Measurements from ENCODE around the gene PCDHB12.
A peak's percentile ranks its signal among the peaks of the same experiment; 100 is the strongest.
"Not testable (repeated sequence)": the region's sequence is repeated elsewhere in the genome, so short reads cannot be mapped to it uniquely, and the experiment has no call there.

Gene PCDHB12

GRCh38 chr5:141208478-141208877 is at the start of gene PCDHB12:
PCDHB12 (plus strand) TSS chr5:141208719; CDS start chr5:141208908, 189 bp downstream.
- DNase-seq: no peak

GRCh38 chr5:141172381-141173204 is 35.9 kb upstream of the PCDHB12 start, which contains the start of gene PCDHB7:
PCDHB7 (plus strand) TSS chr5:141172644; CDS start chr5:141172836, 192 bp downstream.
- no peak for DNase-seq

GRCh38 chr5:141174291-141175104 is 34.0 kb upstream of the PCDHB12 start:
- DNase-seq: not testable (repeated sequence)

DNA sequence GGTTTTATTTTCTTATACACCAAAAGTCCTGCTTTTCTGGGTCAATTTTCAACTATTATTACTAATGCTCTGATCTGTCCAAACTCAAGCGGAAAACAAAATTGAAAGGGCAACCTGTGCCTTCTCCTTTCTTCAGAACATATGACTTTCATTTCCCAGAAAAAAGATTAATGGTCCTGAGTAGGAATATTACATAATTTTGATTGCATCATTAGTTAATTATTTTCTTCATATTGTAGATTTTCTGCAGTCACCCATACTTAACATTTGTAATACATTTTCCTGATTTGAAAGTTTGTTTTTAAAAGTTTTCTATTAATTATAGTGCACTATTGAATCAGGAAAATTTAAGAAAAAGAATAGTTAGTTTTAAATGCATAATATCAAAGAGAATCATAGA is 32.6 kb upstream of the PCDHB12 start:
- no peak for DNase-seq

- not testable (repeated sequence) for DNase-seq
Observed at GRCh38 chr5:141177577-141178191, 30.8 kb upstream of the PCDHB12 start, which contains the start of gene PCDHB8. PCDHB8 (plus strand) TSS chr5:141177790; CDS start chr5:141178035, 245 bp downstream.

GRCh38 chr5:141179371-141179770 is 29.1 kb upstream of the PCDHB12 start:
- DNase-seq: not testable (repeated sequence)

- DNase-seq: not testable (repeated sequence)
Observed at GRCh38 chr5:141179876-141180275, 28.6 kb upstream of the PCDHB12 start.

GRCh38 chr5:141180313-141180712 is 28.2 kb upstream of the PCDHB12 start:
- no peak for DNase-seq

- DNase-seq: no peak
Observed at GRCh38 chr5:141182248-141182647, 26.3 kb upstream of the PCDHB12 start, which contains the start of gene PCDHB16. PCDHB16 (plus strand) TSS chr5:141182387; CDS start chr5:141182560, 173 bp downstream.

GRCh38 chr5:141184117-141184855 is 24.2 kb upstream of the PCDHB12 start:
- not testable (repeated sequence) for DNase-seq

- DNase-seq: no peak
Observed at GRCh38 chr5:141186897-141187512, 21.5 kb upstream of the PCDHB12 start, which contains the start of gene PCDHB9. PCDHB9 (plus strand) TSS chr5:141187161; CDS start chr5:141187319, 158 bp downstream.

GRCh38 chr5:141188682-141189081 is 19.8 kb upstream of the PCDHB12 start:
- DNase-seq: not testable (repeated sequence)

- DNase-seq: not testable (repeated sequence)
Observed at GRCh38 chr5:141189131-141189530, 19.4 kb upstream of the PCDHB12 start.

- DNase-seq: peak; percentile 17
Observed at GRCh38 chr5:141192110-141192725, 16.3 kb upstream of the PCDHB12 start, which contains the start of gene PCDHB10. PCDHB10 (plus strand) TSS chr5:141192353; CDS start chr5:141192553, 200 bp downstream.

- not testable (repeated sequence) for DNase-seq
Observed at GRCh38 chr5:141194332-141194731, 14.2 kb upstream of the PCDHB12 start.

- DNase-seq: no peak
Observed at GRCh38 chr5:141196363-141196762, 12.2 kb upstream of the PCDHB12 start.

- no peak for DNase-seq
Observed at GRCh38 chr5:141199359-141200235, 8.9 kb upstream of the PCDHB12 start, which contains the start of gene PCDHB11. PCDHB11 (plus strand) TSS chr5:141199627; CDS start chr5:141199775, 148 bp downstream.

- DNase-seq: not testable (repeated sequence)
Observed at GRCh38 chr5:141201126-141201525, 7.4 kb upstream of the PCDHB12 start.

- DNase-seq: not testable (repeated sequence)
Observed at GRCh38 chr5:141201646-141202045, 6.9 kb upstream of the PCDHB12 start.

DNA sequence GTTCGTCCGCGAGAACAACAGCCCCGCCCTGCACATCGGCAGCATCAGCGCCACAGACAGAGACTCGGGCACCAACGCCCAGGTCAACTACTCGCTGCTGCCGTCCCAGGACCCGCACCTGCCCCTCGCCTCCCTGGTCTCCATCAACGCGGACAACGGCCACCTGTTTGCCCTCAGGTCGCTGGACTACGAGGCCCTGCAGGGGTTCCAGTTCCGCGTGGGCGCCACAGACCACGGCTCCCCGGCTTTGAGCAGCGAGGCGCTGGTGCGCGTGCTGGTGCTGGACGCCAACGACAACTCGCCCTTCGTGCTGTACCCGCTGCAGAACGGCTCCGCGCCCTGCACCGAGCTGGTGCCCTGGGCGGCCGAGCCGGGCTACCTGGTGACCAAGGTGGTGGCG is 1.8 kb downstream of the PCDHB12 start:
- not testable (repeated sequence) for DNase-seq

Data from stimulated activated CD4-positive, alpha-beta T cell treated with anti-CD3 and anti-CD28 coated beads, Interleukin-1b, Interleukin-23, amount 100 ng/mL, for 48 hours (primary cell).